HG02885 (cell line): Measurements from ENCODE around the gene CENPH.
A peak's percentile ranks its signal among the peaks of the same experiment; 100 is the strongest.
"Not testable (repeated sequence)": the region's sequence is repeated elsewhere in the genome, so short reads cannot be mapped to it uniquely, and the experiment has no call there.

ENCODE experiments used
- ATAC-seq: cut with Tn5 transposase; IDR thresholded peaks from one replicate; pipeline ENCODE4 v1.9.1; 2021; ENCODE audit warnings: mild to moderate bottlenecking; ENCODE audit not compliant: unreplicated experiment, poor library complexity

CENPH gene

DNA sequence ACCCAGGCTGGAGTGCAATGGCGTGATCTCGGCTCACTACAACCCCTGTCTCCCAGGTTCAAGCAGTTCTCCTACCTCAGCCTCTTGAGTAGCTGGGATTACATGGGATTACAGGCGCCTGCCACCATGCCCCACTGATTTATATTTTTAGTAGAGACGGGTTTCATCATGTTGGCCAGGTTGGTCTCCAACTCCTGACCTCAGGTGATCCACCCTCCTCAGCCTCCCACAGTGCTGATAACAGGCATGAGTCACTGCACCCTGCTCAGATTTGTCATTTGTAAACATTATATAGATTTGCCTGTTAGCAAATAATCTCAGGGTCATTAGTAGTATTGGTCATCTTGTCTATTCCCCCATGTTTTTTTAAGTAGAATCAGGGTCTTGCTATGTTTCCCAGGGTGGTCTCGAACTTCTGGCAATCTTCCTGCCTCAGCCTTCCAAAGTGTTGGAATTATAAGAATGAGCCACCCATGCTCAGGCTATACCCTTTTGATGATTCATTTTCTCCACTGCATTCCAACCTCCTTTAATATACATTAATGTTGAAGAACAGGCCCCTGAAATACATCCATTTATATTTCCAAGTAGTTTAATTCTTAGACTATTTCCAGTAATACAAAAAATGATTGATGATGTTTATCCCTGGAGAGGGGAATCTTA lies 17.3 kb downstream of the CENPH start:
- no peak for ATAC-seq

DNA sequence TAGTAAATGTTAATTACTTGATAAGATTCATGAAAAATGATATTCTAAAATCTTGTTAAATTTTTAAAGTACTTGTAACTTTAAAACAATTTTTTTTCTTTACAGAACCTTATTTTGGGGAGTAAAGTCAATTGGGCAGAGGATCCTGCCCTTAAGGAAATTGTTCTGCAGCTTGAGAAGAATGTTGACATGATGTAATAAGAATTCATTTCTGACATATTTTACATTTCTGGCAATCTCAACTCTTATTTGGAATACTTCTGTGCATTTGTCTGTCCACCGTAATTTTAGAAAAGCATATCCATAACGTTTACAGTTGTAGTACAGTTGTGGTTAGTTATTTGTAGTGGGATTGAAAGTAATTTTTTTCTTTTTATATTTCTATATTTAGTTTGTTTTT lies 20.2 kb downstream of the CENPH start:
- no peak for ATAC-seq

DNA sequence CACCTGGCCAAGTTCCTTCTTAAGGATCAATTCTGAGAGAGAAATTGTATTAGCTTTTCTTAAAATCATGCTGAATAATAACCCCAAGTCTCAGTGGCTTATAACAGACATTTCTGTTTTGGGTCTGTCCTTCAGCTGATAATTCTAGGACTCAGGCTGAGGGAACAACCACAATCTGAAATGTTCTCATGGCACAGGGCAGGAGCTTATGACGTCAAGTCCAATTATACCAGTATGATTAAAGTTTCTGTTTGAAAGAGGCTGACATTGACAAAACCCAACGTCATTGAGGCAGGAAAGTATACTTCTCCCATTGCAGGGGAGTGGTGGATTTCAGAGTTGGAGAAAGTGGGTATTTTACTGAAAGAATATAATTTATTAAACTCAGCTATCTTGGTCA lies 21.8 kb downstream of the CENPH start:
- no peak for ATAC-seq

DNA sequence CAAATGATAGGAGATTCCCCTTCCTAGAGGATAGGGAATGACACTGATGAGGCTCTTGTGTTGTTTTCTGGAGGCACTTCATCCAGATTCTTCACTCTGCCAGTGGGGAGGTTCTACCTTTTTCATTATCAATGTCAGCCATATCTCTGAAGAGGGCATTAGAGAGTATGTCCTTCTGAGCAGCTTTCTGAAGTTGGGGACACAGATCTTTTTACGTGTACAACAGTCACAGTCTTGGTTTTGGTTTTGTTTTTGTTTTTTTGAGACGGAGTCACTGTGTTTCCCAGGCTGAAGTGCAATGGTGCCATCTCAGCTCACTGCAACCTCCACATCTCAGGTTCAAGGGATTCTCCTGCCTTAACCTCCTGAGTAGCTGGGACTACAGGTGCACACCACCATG lies 22.6 kb downstream of the CENPH start:
- ATAC-seq = peak; percentile 55

DNA sequence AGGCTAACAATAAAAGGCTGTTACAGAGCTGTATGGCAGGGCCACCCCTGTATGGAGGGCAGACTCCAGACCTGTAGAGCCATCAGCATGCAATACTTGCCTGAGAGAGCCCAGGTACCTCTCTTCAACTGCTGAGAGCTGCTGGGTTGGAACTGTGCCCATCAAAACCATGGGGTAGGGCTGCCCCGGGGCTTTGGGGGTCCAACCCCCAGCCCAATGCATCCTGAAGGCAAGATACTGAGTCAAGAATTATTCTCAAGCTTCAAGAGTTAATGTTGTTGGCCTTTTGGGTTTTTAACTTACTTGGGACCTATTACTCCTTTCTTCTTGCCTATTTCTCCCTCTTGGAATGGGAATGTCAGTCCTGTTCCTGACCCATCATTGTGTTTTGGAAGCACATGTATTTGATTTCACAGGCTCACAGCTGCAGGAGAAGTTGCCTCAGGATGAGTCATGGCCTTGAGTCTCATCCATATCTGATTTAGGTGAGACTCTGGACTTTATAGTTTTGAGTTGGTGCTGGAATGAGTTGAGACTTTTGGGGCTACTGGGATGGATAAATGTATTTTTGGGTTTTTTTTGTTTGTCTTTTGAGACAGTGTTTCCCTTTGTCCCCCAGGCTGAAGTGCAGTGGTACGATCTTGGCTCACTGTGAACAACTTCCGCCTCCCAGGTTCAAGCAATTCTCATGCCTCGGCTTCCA lies 24.3 kb downstream of the CENPH start:
- ATAC-seq = no peak

DNA sequence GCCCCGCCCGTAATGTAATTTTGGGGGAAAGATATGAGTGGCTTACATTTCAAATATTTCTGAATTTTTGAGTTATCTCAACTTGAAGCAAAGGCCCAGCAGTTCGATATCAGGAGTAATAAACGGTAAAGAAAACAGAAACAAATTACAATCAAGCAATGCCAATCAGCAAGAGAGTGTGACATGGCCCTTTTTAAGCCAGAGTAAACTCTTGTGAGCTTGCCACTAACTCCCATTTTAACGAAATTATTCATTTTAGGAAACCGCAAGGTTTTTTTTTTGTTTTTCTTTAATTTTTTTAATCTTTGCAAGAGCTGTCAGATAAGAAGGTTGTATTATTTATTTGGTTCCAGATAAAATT lies 27.7 kb downstream of the CENPH start:
- ATAC-seq = no peak

DNA sequence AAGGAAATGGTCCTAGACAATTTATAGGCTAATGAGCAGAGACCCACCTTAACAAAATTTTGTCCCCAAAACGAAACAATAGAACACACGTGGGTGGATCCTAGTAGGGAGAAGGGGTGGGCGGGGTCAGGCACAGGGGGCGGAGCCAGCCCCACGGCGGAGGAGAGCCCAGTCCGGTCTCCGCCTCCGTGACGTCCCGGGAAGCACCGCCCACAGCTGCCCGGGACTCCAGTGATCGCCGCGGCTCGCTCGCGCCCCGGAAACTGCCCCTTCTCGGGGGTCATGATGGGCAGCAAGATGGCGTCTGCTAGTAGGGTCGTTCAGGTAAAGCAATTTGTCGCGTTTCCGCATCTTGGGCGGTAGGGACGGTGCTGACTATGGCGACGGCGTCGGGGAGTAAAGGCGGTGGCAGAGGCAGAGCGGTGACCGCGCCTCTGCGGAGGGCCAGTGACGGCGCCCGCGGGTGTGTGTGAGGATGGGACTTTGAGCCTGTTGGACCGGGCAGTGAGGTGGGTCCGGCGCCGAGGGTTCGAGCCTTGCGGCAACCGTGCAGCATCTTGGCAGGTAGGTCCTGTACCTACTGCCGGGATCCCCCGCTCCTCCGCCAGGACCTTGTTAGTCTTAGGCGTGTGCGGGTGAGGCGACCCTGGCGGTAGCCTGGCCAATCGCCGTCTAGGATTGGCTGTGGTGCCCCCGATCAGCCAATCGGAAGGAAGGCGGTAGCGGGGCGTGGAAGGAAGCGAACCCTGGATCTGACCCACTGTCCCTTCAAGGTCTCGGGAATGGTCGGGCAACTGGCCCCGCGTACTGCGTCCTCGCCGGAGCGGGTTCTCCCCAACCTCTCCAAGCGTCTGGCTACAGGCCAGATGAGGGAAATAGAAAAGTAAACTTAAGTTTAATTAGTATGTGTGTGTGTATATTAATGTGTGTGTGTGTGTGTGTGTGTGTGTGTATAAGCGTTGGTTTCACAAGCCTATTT lies 28.5 kb downstream of the CENPH start:
- peak; percentile 92 for ATAC-seq

DNA sequence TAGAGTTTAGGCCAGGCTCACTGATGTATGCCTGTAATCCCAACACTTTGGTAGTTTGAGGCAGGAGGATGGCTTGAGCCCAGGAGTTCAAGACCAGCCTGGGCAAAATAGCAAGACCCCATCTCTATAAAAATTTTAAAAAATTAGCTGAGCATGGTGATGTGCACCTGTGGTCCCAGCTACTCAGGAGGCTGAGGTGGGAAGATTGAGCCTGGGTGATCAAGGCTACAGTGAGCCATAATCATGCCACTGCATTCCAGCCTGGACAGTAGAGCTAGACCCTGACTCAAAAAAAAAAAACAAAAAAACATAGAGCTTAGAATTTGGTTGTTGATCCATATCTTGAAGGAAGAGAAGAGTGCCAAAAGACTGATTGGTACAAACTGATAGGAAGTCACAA lies 30.6 kb downstream of the CENPH start:
- no peak for ATAC-seq

DNA sequence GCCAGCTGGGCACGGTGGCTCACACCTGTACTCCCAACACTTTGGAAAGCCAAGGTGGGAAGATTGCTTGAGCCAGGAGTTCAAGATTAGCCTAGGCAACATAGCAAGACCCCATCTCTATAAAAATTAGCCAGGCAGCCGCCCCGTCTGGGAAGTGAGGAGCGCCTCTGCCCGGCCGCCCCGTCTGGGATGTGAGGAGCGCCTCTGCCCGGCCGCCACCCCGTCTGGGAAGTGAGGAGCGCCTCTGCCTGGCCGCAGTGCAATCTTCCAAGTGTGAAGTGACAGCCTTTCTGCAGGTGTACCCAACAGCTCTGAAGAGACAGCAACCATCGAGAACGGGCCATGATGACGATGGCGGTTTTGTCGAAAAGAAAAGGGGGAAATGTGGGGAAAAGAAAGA lies 31.0 kb downstream of the CENPH start:
- not testable (repeated sequence) for ATAC-seq

DNA sequence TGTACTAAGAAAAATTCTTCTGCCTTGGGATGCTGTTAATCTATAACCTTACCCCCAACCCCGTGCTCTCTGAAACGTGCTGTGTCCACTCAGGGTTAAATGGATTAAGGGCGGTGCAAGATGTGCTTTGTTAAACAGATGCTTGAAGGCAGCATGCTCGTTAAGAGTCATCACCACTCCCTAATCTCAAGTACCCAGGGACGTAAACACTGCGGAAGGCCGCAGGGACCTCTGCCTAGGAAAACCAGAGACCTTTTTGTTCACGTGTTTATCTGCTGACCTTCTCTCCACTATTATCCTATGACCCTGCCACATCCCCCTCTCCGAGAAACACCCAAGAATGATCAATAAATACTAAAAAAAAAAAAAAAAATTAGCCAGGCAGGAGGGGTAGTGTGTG lies 31.4 kb downstream of the CENPH start:
- not testable (repeated sequence) for ATAC-seq

DNA sequence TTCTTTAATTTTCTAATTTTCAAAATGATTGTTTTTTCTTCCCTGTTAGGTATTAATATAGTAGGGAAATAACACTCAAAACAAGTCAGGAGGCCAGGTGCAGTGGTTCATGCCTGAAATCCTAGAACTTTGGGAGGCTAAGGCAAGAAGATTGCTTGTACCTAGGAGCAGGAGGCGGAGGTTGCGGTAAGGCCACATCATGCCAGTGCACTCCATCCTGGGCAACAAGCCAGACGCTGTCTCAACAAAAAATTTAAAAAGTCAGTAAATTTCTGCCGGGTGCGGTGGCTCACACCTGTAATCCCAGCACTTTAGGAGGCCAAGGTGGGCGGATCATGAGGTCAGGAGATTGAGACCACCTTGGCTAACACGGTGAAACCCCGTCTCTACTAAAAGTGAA lies 35.1 kb downstream of the CENPH start:
- ATAC-seq = no peak

DNA sequence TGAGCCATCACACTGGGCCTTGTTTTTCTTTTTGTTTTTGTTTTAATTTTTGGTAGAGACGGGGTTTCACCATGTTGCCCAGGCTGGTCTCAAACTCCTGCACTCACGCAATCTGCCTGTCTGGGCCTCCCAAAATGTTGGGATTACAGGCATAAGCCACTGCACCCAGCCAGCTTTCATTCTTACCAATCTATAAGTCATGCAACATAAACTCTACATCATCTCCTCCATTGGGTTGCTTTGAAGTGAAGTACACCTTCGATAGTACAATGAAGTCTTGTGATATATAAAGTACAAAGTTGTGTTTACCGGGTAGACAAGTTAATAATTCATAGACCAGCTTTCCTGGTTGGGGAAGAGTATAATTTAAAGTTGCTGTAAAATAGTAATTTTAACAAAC lies 36.5 kb downstream of the CENPH start:
- ATAC-seq = no peak

DNA sequence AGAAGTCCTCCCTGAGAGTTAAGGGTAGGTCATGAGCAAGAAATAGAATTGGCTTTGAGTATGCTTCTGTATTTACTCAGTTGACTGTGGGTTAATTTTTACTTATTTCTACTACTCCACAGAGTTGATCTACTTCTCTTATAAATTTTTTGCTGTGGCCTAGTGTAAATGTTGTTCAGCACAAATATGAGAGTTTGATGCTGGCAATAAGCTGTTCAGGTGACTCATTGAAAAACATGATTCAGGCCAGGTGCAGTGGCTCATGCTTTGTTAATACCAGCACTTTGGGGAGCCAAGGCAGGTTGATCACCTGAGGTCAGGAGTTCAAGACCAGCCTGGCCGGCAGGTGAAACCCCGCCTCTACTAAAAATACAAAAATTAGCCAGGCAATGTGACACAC lies 40.8 kb downstream of the CENPH start:
- ATAC-seq = no peak

DNA sequence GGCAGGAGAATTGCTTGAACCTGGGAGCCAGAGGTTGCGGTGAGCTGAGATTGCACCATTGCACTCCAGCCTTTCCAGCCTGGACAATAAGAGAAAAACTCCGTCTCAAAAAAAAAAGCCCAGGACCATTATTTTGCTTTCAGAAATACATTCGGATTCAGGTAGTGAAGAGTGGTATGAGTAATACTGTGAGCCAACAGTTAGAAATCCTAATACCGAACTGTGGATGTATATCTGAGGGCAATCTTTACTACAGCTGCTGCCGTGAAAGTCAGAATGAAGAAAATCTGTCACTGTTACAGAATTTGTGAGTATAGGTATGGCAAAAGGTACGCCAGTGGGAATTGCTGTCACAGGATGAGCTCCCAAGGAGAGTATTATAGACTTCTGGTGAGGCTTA lies 41.9 kb downstream of the CENPH start:
- ATAC-seq = no peak

DNA sequence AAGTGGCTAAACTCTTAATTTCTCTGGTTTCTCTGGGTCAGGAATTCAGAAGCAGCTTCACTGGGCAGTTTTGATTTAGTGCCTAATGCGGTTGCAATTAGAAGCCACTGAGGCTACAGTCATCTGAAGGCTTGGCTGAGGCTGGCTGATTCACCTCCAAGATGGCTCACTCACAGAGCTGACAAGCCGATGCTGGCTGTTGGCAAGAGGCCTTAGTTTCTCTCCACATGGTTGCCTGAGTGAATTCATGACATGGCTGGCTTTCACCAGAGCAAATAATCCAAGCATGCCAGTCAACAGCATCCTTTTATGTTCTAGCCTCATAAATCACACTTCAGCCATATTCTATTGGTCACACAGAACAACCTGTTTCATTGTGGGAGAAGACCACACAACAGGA lies 42.5 kb downstream of the CENPH start:
- no peak for ATAC-seq

DNA sequence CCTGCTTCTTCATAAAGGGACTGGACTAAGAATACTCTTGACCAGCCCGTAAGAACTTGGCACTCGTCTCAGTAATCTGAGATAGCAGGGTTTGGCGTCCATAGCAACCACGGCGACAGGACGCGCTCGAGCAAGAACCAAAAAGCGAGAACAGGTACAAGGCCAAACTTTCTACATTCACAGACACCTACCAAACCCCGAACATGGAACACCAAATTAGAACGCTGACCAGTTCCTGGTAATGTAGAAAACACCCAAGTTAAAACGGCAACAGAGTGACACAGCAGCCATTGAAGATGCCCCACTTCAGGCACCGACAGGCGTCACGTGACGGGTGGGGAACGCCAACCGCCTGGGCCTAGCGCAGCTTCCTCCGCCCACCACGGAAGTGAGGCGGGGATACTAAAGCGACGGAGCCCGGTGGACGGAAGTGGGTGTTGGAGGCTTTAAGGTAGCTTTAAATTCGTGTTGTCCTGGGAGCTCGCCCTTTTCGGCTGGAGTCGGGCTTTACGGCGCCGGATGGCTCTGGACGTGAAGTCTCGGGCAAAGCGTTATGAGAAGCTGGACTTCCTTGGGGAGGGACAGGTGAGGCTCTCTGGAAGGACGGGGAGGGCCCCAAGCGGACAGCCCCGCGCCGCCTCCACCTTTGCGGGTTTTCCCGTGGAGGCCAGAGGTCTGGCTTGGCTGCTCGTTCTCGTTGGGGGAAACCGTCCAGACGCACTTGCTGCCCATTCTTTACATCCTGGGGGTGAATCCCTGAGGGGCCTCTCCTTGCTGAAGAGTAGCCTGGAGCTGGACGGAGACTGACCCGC lies 45.3 kb downstream of the CENPH start, which contains the start of gene CDK7:
Gene CDK7 (plus strand): TSS at position 430 of the 812 bp plus-strand sequence. CDS start 90 bp downstream, at position 520.
- peak; percentile 99 for ATAC-seq

DNA sequence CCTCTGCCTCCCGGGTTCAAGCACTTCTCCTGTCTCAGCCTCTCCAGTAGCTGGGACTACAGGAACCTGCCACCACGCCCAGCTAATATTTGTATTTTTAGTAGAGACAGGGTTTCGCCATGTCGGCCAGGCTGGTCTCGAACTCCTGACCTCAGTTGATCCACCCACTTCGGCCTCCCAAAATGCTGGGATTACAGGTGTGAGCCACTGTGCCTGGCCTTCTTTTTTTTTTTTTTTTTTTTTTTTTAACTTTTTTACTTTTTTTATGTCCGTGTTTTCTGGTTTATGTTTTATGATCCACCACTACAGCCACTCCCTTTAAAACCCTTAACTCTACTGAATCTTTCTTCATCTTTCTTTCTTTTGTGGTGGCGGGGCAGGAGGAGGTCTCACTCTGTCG lies 47.4 kb downstream of the CENPH start:
- ATAC-seq = not testable (repeated sequence)

DNA sequence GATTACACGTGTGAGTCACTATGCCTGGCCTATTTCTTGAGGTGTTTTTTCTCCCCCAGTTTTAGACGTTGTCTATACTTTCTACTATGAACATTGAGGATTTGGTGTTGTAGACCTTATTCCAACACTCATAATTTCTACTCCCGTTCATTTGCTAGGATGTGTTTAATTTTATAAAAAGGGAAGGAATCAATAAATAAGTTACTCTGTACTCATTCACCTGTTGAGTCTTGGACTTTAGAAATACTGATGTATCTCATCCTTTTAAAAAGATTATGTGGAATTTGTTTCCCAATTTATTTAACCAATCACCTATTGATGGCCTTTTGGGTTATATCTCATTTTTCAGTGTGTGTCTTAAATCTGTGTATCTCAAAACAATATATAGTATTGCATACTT lies 48.5 kb downstream of the CENPH start:
- no peak for ATAC-seq

DNA sequence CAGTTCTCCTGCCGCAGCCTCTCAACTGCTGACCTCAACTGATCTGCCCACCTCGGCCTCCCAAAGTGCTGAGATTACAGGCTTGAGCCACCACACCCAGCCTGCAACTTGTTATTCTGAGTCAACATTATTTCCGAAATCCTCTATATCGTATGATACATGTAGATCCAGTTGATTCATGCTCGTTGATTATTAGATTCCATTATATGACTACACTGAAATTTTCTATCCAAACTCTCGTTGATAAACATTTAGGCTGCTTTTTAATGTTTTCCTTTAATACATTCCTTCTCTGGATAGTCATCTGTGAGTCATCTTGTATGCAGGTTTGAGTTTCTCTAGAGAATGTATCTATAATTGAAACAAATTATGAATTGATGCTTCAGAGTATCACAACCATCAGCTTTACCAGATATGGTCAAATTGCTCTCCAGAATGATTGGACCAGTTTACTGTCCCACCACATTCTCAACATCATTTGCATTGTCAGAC lies 49.4 kb downstream of the CENPH start:
- ATAC-seq = no peak
